IMR-90 (cell line): ENCODE results near the gene GUCD1. TPM values are rescaled to one million over a fixed set of nuclear protein-coding genes. Genes with fewer than 3 reads are reported as not detected.

Experiments used
- ATAC-seq: fragments of 200-7000 bp; cut with Tn5 transposase; 2 replicates; pipeline ENCODE4 v1.9.1; 2020; ENCODE audit warnings: low read depth, mild to moderate bottlenecking, moderate library complexity
- BruUV-seq: library from RNA; stranded (reverse); fragments of 400-500 nt; replicated peaks from 2 replicates; lab custom pipeline; 2021; lab: Mats Ljungman, UMichigan
- CTCF ChIA-PET: fragments of 300-600 bp; formaldehyde crosslinking; extraction: SDS; loops from one replicate; lab custom pipeline; 2021; ENCODE audit warnings: antibody characterized with exemption; lab: Yijun Ruan, JAX
- POLR2A ChIA-PET: fragments of 300-600 bp; sonication (Branson Sonifier 250); formaldehyde crosslinking; loops from one replicate; lab custom pipeline; 2022; ENCODE audit warnings: antibody characterized with exemption; ENCODE audit not compliant: unreplicated experiment; lab: Charles Lee
- DNase-seq: peaks from one replicate; pipeline ENCODE4 v3.0.0; 2013
- H2AFZ ChIP-seq: replicated peaks from 2 replicates; pipeline ENCODE3; 2013; ENCODE audit warnings: low read length, mild to moderate bottlenecking; ENCODE audit not compliant: poor library complexity
- H2AK5ac ChIP-seq: 2 replicates; pipeline ENCODE4 v1.6.1; 2013; ENCODE audit warnings: low read depth, low read length, inconsistent platforms
- H2AK9ac ChIP-seq: replicated peaks from 2 replicates; pipeline ENCODE3; 2013; ENCODE audit warnings: mild to moderate bottlenecking, low read depth, low read length, moderate library complexity; ENCODE audit not compliant: poor library complexity
- H2BK120ac ChIP-seq: 2 replicates; pipeline ENCODE4 v1.6.1; 2013; ENCODE audit warnings: low read depth, low read length, inconsistent platforms
- H2BK15ac ChIP-seq: 3 replicates; pipeline ENCODE4 v1.6.1; 2013; ENCODE audit warnings: low read depth, low read length, inconsistent platforms
- H2BK20ac ChIP-seq: 2 replicates; pipeline ENCODE4 v1.6.1; 2013; ENCODE audit warnings: low read depth, mild to moderate bottlenecking, inconsistent platforms, low read length, moderate library complexity
- H2BK5ac ChIP-seq: 2 replicates; pipeline ENCODE4 v1.6.1; 2013; ENCODE audit warnings: mild to moderate bottlenecking, low read depth, low read length, inconsistent platforms; ENCODE audit not compliant: poor library complexity, severe bottlenecking
- H3K14ac ChIP-seq: replicated peaks from 2 replicates; pipeline ENCODE4 v1.6.1; 2013; ENCODE audit warnings: low read depth, low read length, inconsistent platforms
- H3K18ac ChIP-seq: 2 replicates; pipeline ENCODE4 v1.6.1; 2013; ENCODE audit warnings: low read depth, low read length, control low read depth
- H3K23ac ChIP-seq: 2 replicates; pipeline ENCODE4 v1.6.1; 2013; ENCODE audit warnings: low read depth, low read length, inconsistent platforms
- H3K27ac ChIP-seq: 2 replicates; pipeline ENCODE4 v1.5.1; 2013; ENCODE audit warnings: mild to moderate bottlenecking, control low read depth, low read length; ENCODE audit not compliant: insufficient read depth
- H3K27me3 ChIP-seq: 2 replicates; pipeline ENCODE4 v1.6.1; 2013; ENCODE audit warnings: low read length; ENCODE audit not compliant: control insufficient read depth, insufficient read depth
- H3K36me3 ChIP-seq: 2 replicates; pipeline ENCODE4 v1.6.1; 2013; ENCODE audit warnings: low read length, mixed read lengths; ENCODE audit not compliant: control insufficient read depth, insufficient read depth
- H3K4ac ChIP-seq: 2 replicates; pipeline ENCODE4 v1.6.1; 2013; ENCODE audit warnings: low read depth, low read length, inconsistent platforms
- H3K4me1 ChIP-seq: 2 replicates; pipeline ENCODE4 v1.6.1; 2013; ENCODE audit warnings: low read length, mixed read lengths; ENCODE audit not compliant: control insufficient read depth, insufficient read depth
- H3K4me2 ChIP-seq: 2 replicates; pipeline ENCODE4 v1.6.1; 2013; ENCODE audit warnings: low read depth, mild to moderate bottlenecking, control low read depth, low read length, moderate library complexity
- H3K4me3 ChIP-seq: 2 replicates; pipeline ENCODE4 v1.5.1; 2013; ENCODE audit warnings: low read depth, mild to moderate bottlenecking, control low read depth, low read length, moderate library complexity; ENCODE audit not compliant: insufficient read depth
- H3K56ac ChIP-seq: 2 replicates; pipeline ENCODE4 v1.6.1; 2013; ENCODE audit warnings: low read length, inconsistent platforms; ENCODE audit not compliant: insufficient read depth; ENCODE audit errors: extremely low read depth
- H3K79me1 ChIP-seq, 2 experiments: 2 replicates each; pipeline ENCODE4 v1.6.1; 2013; ENCODE audit warnings: low read length in 2 of 2, inconsistent platforms in 1 of 2, low read depth in 1 of 2
- H3K9ac ChIP-seq: 2 replicates; pipeline ENCODE4 v1.6.1; 2013; ENCODE audit warnings: low read depth, low read length, control low read depth
- H3K9me1 ChIP-seq: 2 replicates; pipeline ENCODE4 v1.6.1; 2013; ENCODE audit warnings: low read length, inconsistent platforms; ENCODE audit not compliant: insufficient read depth
- H3K9me3 ChIP-seq: 2 replicates; pipeline ENCODE4 v1.6.1; 2013; ENCODE audit warnings: low read length; ENCODE audit not compliant: control insufficient read depth, insufficient read depth
- H4K20me1 ChIP-seq: 2 replicates; pipeline ENCODE4 v1.6.1; 2013; ENCODE audit warnings: low read length, inconsistent platforms; ENCODE audit not compliant: insufficient read depth
- H4K5ac ChIP-seq: 2 replicates; pipeline ENCODE4 v1.6.1; 2013; ENCODE audit warnings: mild to moderate bottlenecking, low read depth, low read length, control low read depth
- H4K8ac ChIP-seq, 2 experiments: 2 replicates each; pipeline ENCODE4 v1.6.1; 2013; ENCODE audit warnings: low read depth in 2 of 2, low read length in 2 of 2, control low read depth in 1 of 2, inconsistent platforms in 1 of 2
- H4K91ac ChIP-seq: 2 replicates; pipeline ENCODE4 v1.6.1; 2013; ENCODE audit warnings: low read depth, low read length, inconsistent platforms; ENCODE audit not compliant: insufficient read depth
- BHLHE40 ChIP-seq: fragments of 150-350 bp; IDR thresholded peaks from 2 replicates; pipeline ENCODE4 v1.6.1; 2016; ENCODE audit warnings: mild to moderate bottlenecking, low read depth, low read length
- CEBPB ChIP-seq: IDR thresholded peaks from 2 replicates; pipeline ENCODE4 v1.6.1; 2012; ENCODE audit warnings: low read depth, low read length, improper control_type of control experiment
- CHD1 ChIP-seq: IDR thresholded peaks from 2 replicates; pipeline ENCODE4 v1.6.1; 2012; ENCODE audit warnings: low read depth, low read length, improper control_type of control experiment
- CTCF ChIP-seq: conservative IDR thresholded peaks from 2 replicates; pipeline ENCODE4 v1.5.1; 2012; ENCODE audit warnings: mild to moderate bottlenecking, low read depth, low read length, improper control_type of control experiment
- ELK1 ChIP-seq: fragments of 150-350 bp; IDR thresholded peaks from 2 replicates; pipeline ENCODE4 v1.6.1; 2016; ENCODE audit warnings: low read depth, mild to moderate bottlenecking, low read length, moderate library complexity, borderline replicate concordance
- FOS ChIP-seq: fragments of 150-350 bp; IDR thresholded peaks from 2 replicates; pipeline ENCODE4 v1.6.1; 2016; ENCODE audit warnings: low read depth, low read length
- MAFK ChIP-seq: IDR thresholded peaks from 2 replicates; pipeline ENCODE4 v1.6.1; 2012; ENCODE audit warnings: low read depth, low read length, improper control_type of control experiment
- MAZ ChIP-seq: IDR thresholded peaks from 2 replicates; pipeline ENCODE4 v1.6.1; 2012; ENCODE audit warnings: low read depth, mild to moderate bottlenecking, low read length, improper control_type of control experiment, moderate library complexity, borderline replicate concordance
- MXI1 ChIP-seq: IDR thresholded peaks from 2 replicates; pipeline ENCODE4 v1.6.1; 2012; ENCODE audit warnings: low read depth, mild to moderate bottlenecking, low read length, moderate library complexity, borderline replicate concordance
- NFE2L2 ChIP-seq: fragments of 150-350 bp; IDR thresholded peaks from 2 replicates; pipeline ENCODE4 v1.6.1; 2016; ENCODE audit warnings: low read depth, mild to moderate bottlenecking, low read length
- POLR2A ChIP-seq: IDR thresholded peaks from 2 replicates; pipeline ENCODE4 v1.6.1; 2012; ENCODE audit warnings: mild to moderate bottlenecking, low read depth, low read length
- RAD21 ChIP-seq: IDR thresholded peaks from 2 replicates; pipeline ENCODE4 v1.6.1; 2012; ENCODE audit warnings: low read length, improper control_type of control experiment
- RCOR1 ChIP-seq: IDR thresholded peaks from 2 replicates; pipeline ENCODE4 v1.6.1; 2012; ENCODE audit warnings: mild to moderate bottlenecking, low read length, improper control_type of control experiment; ENCODE audit not compliant: insufficient replicate concordance
- RFX5 ChIP-seq: IDR thresholded peaks from 2 replicates; pipeline ENCODE4 v1.8.0; 2012; ENCODE audit warnings: low read depth, mild to moderate bottlenecking, low read length, moderate library complexity
- SMC3 ChIP-seq: fragments of 150-350 bp; IDR thresholded peaks from 2 replicates; pipeline ENCODE4 v1.6.1; 2016; ENCODE audit warnings: low read depth, mild to moderate bottlenecking, antibody characterized with exemption, low read length, moderate library complexity
- USF2 ChIP-seq: fragments of 150-350 bp; IDR thresholded peaks from 2 replicates; pipeline ENCODE4 v1.6.1; 2017; ENCODE audit warnings: mild to moderate bottlenecking, antibody characterized with exemption, low read length, low read depth
- WGBS, 2 experiments: methylation state at CpG; one replicate each; pipeline versions ENCODE4 v1.1.5 to v1.1.7; 2013; ENCODE audit warnings: missing lambda C conversion rate in 2 of 2; ENCODE audit not compliant: insufficient read length in 1 of 2; ENCODE audit errors: extremely low coverage in 2 of 2; 5-methylcytosine and 5-hydroxymethylcytosine counted together
- dilution Hi-C: fragments of 300-500 bp; cut with HindIII; formaldehyde crosslinking; loops from one replicate; pipeline ENCODE4 v1.14.3; 2018; ENCODE audit warnings: low sequenced_read_pairs; ENCODE audit not compliant: unreplicated experiment
- in situ Hi-C: fragments of 300-500 bp; cut with MboI; formaldehyde crosslinking; loops from 3 replicates; pipeline ENCODE4 v1.14.3; 2019; ENCODE audit warnings: low sequenced_read_pairs, inconsistent platforms, mixed read lengths
- intact Hi-C: fragments of 100-400 bp; cut with micrococcal nuclease; formaldehyde crosslinking; loops from 2 replicates; pipeline ENCODE4 v1.10.0; 2022
- polyA plus RNA-seq, 3 experiments: library from polyadenylated mRNA; depleted of rRNA; stranded (reverse); fragments of >200 nt; gene quantifications; 2 replicates each; pipeline ENCODE4 v1.2.3, GENCODE V29; 2012; ENCODE audit warnings: low replicate concordance in 1 of 3
- total RNA-seq: library from RNA; depleted of rRNA; stranded (reverse); fragments of >200 nt; gene quantifications from 2 replicates; pipeline ENCODE4 v1.2.3, GENCODE V29; 2012

GUCD1 gene
- total and polyA plus RNA-seq, 2 of the 4 experiments (the other 2 are of a cell fraction), result 97.6 to 143 TPM

- ChIA-PET POLR2A (no interaction called here), CTCF (interaction anchor here (0.6 kb wide), 1 partner anchor 26 kb away, joined by 3 read pairs; no protein-coding TSS in a partner anchor)
- no peak for TF ChIP-seq ELK1
- no peak for TF ChIP-seq RAD21
- no peak for TF ChIP-seq RCOR1
- TF ChIP-seq CTCF, result no peak
- TF ChIP-seq BHLHE40, result no peak
- TF ChIP-seq MAZ, result no peak
- TF ChIP-seq USF2, result no peak
- TF ChIP-seq MAFK, result no peak
- TF ChIP-seq RFX5, result no peak
- TF ChIP-seq POLR2A, result no peak
- no peak for TF ChIP-seq CHD1
- no peak for TF ChIP-seq SMC3
- no peak for TF ChIP-seq MXI1
- TF ChIP-seq NFE2L2, result no peak
- TF ChIP-seq CEBPB, result no peak
- no peak for TF ChIP-seq FOS
- Histone ChIP-seq H2BK5ac (no peak overlapping the region), H4K5ac (no peak overlapping the region), H3K36me3 (peaks cover 50% of the 10 kb centered on the region), H3K56ac (no peak overlapping the region), H3K4me1 (no peaks in the 10 kb centered on the region; the same call in 1 of the 2 replicates), H4K8ac (no peak overlapping the region), H4K91ac (no peak overlapping the region), H3K27me3 (no peaks in the 10 kb centered on the region), H3K4me3 (no peak overlapping the region), H3K27ac (no peak overlapping the region), H3K9me1 (0 out of 2 replicates have a peak, but pooled peaks cover 7% of the 10 kb centered on the region), H2BK20ac (no peak overlapping the region), H3K23ac (no peak overlapping the region), H3K9ac (no peak overlapping the region), H3K14ac (no peak overlapping the region), H3K4ac (no peak overlapping the region), H2BK120ac (no peak overlapping the region), H2BK15ac (no peak overlapping the region), H2AK9ac (no peak overlapping the region), H3K4me2 (no peak overlapping the region), H3K79me1 (peaks cover 27 to 44% of the 10 kb centered on the region in 2 experiments), H4K20me1 (peaks cover 20% of the 10 kb centered on the region), H2AFZ (no peak overlapping the region), H3K18ac (no peak overlapping the region), H3K9me3 (no peaks in the 10 kb centered on the region), H2AK5ac (no peak overlapping the region)
- in situ Hi-C loops, result no loop called here
- no peak for ATAC-seq
- intact Hi-C loops, result no loop called here
- dilution Hi-C loops, result no loop called here
- no peak for DNase-seq
- BruUV-seq, result no TSS peak
- 100% methylated on average over 1 of the region's 7 CpGs; no CpG with 5 or more reads in 1 of the 2 experiments for WGBS, 2 experiments
Observed at GRCh38 chr22:24571266-24571665, 16.3 kb upstream of the GUCD1 start.
